CD8-positive, alpha-beta memory T cell (primary cell): ENCODE data around the gene PPP1R13L. TPM values are rescaled to one million over a fixed set of nuclear protein-coding genes. Genes with fewer than 3 reads are reported as not detected.
A peak's percentile ranks its signal among the peaks of the same experiment; 100 is the strongest.
"Not testable (repeated sequence)": the region's sequence is repeated elsewhere in the genome, so short reads cannot be mapped to it uniquely, and the experiment has no call there.

Source experiments
- CTCF ChIA-PET: fragments of 350-600 bp; sonication (Branson Sonifier 250); formaldehyde crosslinking; loops from one replicate; lab custom pipeline; 2021; ENCODE audit warnings: antibody characterized with exemption; lab: Charles Lee
- POLR2A ChIA-PET: fragments of 350-600 bp; sonication (Branson Sonifier 250); formaldehyde crosslinking; loops from one replicate; lab custom pipeline; 2021; ENCODE audit warnings: antibody characterized with exemption; lab: Charles Lee
- DNase-seq, 5 donors: peaks; one replicate each; pipeline versions ENCODE4 v3.0.0 to v3.0.0-alpha.2; 2020 to 2022; ENCODE audit warnings: mixed read lengths in 1 of 5
- H3K27ac ChIP-seq: one replicate; pipeline ENCODE4 v1.7.0; 2013; ENCODE audit warnings: low read depth, mild to moderate bottlenecking, low read length, moderate library complexity
- H3K27me3 ChIP-seq: 2 replicates; pipeline ENCODE4 v1.7.0; 2013; ENCODE audit warnings: low read length, mild to moderate bottlenecking; ENCODE audit not compliant: insufficient read depth, poor library complexity, severe bottlenecking
- H3K36me3 ChIP-seq: 2 replicates; pipeline ENCODE4 v1.7.0; 2013; ENCODE audit warnings: mild to moderate bottlenecking, low read length, moderate library complexity; ENCODE audit not compliant: insufficient read depth
- H3K4me1 ChIP-seq: 2 replicates; pipeline ENCODE4 v1.7.0; 2013; ENCODE audit warnings: mild to moderate bottlenecking, low read length, moderate library complexity; ENCODE audit not compliant: insufficient read depth
- H3K4me3 ChIP-seq: 2 replicates; pipeline ENCODE4 v1.7.0; 2013; ENCODE audit warnings: mild to moderate bottlenecking, low read length
- H3K9me3 ChIP-seq: 2 replicates; pipeline ENCODE4 v1.7.0; 2013; ENCODE audit warnings: mild to moderate bottlenecking, low read length
- H3K27ac Mint-ChIP-seq, 8 donors: one replicate each; pipeline ENCODE4 v1.8.0; 2020 to 2021; ENCODE audit warnings: mixed read lengths in 8 of 8, mild to moderate bottlenecking in 6 of 8, inconsistent platforms in 3 of 8, moderate library complexity in 3 of 8
- H3K27me3 Mint-ChIP-seq, 2 donors: one replicate each; pipeline ENCODE4 v1.8.0; 2020 to 2021; ENCODE audit warnings: mixed read lengths in 2 of 2, mild to moderate bottlenecking in 1 of 2, moderate library complexity in 1 of 2
- H3K36me3 Mint-ChIP-seq, 3 donors: one replicate each; pipeline ENCODE4 v1.8.0; 2020 to 2021; ENCODE audit warnings: mixed read lengths in 3 of 3, inconsistent platforms in 1 of 3, mild to moderate bottlenecking in 1 of 3
- H3K4me1 Mint-ChIP-seq, 3 donors: one replicate each; pipeline ENCODE4 v1.8.0; 2020 to 2021; ENCODE audit warnings: mixed read lengths in 3 of 3, inconsistent platforms in 1 of 3, mild to moderate bottlenecking in 1 of 3
- H3K4me3 Mint-ChIP-seq, 7 donors: one replicate each; pipeline ENCODE4 v1.8.0; 2020 to 2021; ENCODE audit warnings: mixed read lengths in 7 of 7, mild to moderate bottlenecking in 6 of 7, moderate library complexity in 4 of 7, inconsistent platforms in 2 of 7
- H3K9me3 Mint-ChIP-seq, 5 donors: one replicate each; pipeline ENCODE4 v1.8.0; 2020 to 2022; ENCODE audit warnings: mixed read lengths in 5 of 5, mild to moderate bottlenecking in 3 of 5, moderate library complexity in 2 of 5, inconsistent platforms in 1 of 5
- polyA plus RNA-seq: library from polyadenylated mRNA; unstranded; fragments of 300-500 nt; fragmentation: Illumina TruSeq; gene quantifications from one replicate; pipeline ENCODE4 v1.2.3, GENCODE V29; 2021
- total RNA-seq, 2 experiments: library from RNA; stranded (reverse); gene quantifications; one replicate each; pipeline ENCODE4 v1.2.3, GENCODE V29; 2021

Gene PPP1R13L
- total and polyA plus RNA-seq, 3 experiments from 2014 or later = 0.83 to 4.3 (median 3.9) TPM

GRCh38 chr19:45413497-45413896, 8.6 kb upstream of the PPP1R13L start:
- Histone ChIP-seq H3K4me3 (no peak overlapping the region), H3K4me1 (no peaks in the 10 kb centered on the region), H3K9me3 (no peaks in the 10 kb centered on the region), H3K27me3 (no peaks in the 10 kb centered on the region), H3K27ac (no peak overlapping the region), H3K36me3 (peaks cover 11% of the 10 kb centered on the region)
- ChIA-PET POLR2A (no interaction called here), CTCF (interaction anchor here (1.4 kb wide), 1 partner anchor 65 kb away, joined by 6 read pairs; no protein-coding TSS in a partner anchor)
- H3K27ac Mint-ChIP-seq = no peak overlapping the region
- H3K9me3 Mint-ChIP-seq = no peaks in the 10 kb centered on the region
- peaks cover 0 to 2% (median under 1%) of the 10 kb centered on the region in 3 donors for H3K4me1 Mint-ChIP-seq
- peaks cover 0 to 51% (median 10%) of the 10 kb centered on the region in 3 donors for H3K36me3 Mint-ChIP-seq
- no peaks in the 10 kb centered on the region for H3K27me3 Mint-ChIP-seq
- DNase-seq = no peak
- H3K4me3 Mint-ChIP-seq = peak overlapping the region in 1 of 7 donors; percentile 48

- H3K4me3 ChIP-seq, H3K9me3 ChIP-seq, H3K9me3 Mint-ChIP-seq, CTCF ChIA-PET, H3K27me3 Mint-ChIP-seq, H3K27me3 ChIP-seq, H3K4me1 ChIP-seq, DNase-seq, POLR2A ChIA-PET, H3K27ac ChIP-seq: not testable (repeated sequence)
- Mint-ChIP-seq H3K4me3 (peak overlapping the region in 1 of 7 donors; percentile 31), H3K36me3 (peaks cover 0 to 36% (median 8%) of the 10 kb centered on the region in 3 donors), H3K4me1 (peaks cover 14 to 21% (median 20%) of the 10 kb centered on the region in 3 donors), H3K27ac (peak overlapping the region in 2 of 8 donors; percentile 13 to 42)
- H3K36me3 ChIP-seq = peaks cover 11% of the 10 kb centered on the region
These were observed 5.5 kb upstream of the PPP1R13L start for GRCh38 chr19:45410330-45410729.

DNA sequence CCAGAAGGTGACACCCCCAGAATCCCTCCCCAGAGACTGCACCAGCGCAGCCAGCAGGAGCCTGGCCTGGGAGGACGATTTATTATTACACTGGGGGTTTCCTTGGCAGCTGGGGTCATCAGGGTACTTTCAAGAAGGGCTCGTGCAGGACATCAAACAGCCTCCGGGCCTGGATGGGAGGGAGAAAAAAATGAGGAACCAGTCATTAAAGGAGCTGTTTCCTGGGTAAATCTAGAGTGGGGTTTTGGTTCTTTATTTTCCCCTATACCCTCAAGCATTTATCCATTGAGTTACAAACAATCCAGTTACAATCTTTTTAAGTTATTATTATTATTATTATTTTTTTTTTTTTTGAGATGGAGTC, 4.7 kb upstream of the PPP1R13L start:
- H3K9me3 ChIP-seq = no peaks in the 10 kb centered on the region
- ChIA-PET CTCF (interaction anchor here (1.1 kb wide), 1 partner anchor 14 kb away, joined by 3 read pairs; the partner anchor contains the start of gene ERCC1), POLR2A (interaction anchor here (0.7 kb wide), 1 partner anchor 1190 kb away, joined by 3 read pairs; no protein-coding TSS in a partner anchor)
- H3K27ac ChIP-seq = no peak overlapping the region
- peaks cover 18% of the 10 kb centered on the region for H3K4me1 ChIP-seq
- DNase-seq = no peak
- Mint-ChIP-seq H3K27ac (no peak overlapping the region), H3K4me3 (no peak overlapping the region), H3K36me3 (peaks cover 0 to 33% (median 8%) of the 10 kb centered on the region in 3 donors), H3K4me1 (peaks cover 18 to 28% (median 24%) of the 10 kb centered on the region in 3 donors), H3K9me3 (no peaks in the 10 kb centered on the region), H3K27me3 (peaks cover 8 to 9% of the 10 kb centered on the region in 2 donors)
- peaks cover 7% of the 10 kb centered on the region for H3K27me3 ChIP-seq
- H3K36me3 ChIP-seq = peaks cover 10% of the 10 kb centered on the region
- no peak overlapping the region for H3K4me3 ChIP-seq

DNA sequence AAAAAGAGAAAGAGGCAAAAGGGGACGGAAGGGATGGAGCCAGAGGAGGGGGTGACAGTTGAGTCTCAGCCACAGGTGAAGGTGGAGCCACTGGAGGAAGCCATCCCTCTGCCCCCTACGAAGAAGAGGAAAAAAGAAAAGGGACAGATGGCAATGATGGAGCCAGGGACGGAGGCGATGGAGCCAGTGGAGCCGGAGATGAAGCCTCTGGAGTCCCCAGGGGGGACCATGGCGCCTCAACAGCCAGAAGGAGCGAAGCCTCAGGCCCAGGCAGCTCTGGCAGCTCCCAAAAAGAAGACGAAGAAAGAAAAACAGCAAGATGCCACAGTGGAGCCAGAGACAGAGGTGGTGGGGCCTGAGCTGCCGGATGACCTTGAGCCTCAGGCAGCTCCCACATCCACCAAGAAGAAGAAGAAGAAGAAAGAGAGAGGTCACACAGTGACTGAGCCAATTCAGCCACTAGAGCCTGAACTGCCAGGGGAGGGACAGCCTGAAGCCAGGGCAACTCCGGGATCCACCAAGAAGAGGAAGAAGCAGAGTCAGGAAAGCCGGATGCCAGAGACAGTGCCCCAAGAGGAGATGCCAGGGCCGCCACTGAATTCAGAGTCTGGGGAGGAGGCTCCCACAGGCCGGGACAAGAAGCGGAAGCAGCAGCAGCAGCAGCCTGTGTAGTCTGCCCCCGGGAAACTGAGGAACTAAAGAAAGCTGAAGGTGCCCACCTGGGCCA, 4.1 kb upstream of the PPP1R13L start:
- DNase-seq = no peak
- Mint-ChIP-seq H3K27ac (peak overlapping the region in 1 of 8 donors; percentile 55), H3K4me3 (no peak overlapping the region), H3K4me1 (peaks cover 23 to 34% (median 29%) of the 10 kb centered on the region in 3 donors), H3K36me3 (peaks cover 0 to 27% (median 8%) of the 10 kb centered on the region in 3 donors), H3K9me3 (no peaks in the 10 kb centered on the region), H3K27me3 (peaks cover 14 to 15% of the 10 kb centered on the region in 2 donors)
- Histone ChIP-seq H3K36me3 (peaks cover 6% of the 10 kb centered on the region), H3K27ac (no peak overlapping the region), H3K4me3 (no peak overlapping the region), H3K9me3 (no peaks in the 10 kb centered on the region), H3K4me1 (peaks cover 23% of the 10 kb centered on the region), H3K27me3 (peaks cover 12% of the 10 kb centered on the region)
- ChIA-PET POLR2A (interaction anchor here (0.7 kb wide), 1 partner anchor 1191 kb away, joined by 3 read pairs; no protein-coding TSS in a partner anchor), CTCF (interaction anchor here (1.1 kb wide), 1 partner anchor 14 kb away, joined by 3 read pairs; the partner anchor contains the start of gene ERCC1)

DNA sequence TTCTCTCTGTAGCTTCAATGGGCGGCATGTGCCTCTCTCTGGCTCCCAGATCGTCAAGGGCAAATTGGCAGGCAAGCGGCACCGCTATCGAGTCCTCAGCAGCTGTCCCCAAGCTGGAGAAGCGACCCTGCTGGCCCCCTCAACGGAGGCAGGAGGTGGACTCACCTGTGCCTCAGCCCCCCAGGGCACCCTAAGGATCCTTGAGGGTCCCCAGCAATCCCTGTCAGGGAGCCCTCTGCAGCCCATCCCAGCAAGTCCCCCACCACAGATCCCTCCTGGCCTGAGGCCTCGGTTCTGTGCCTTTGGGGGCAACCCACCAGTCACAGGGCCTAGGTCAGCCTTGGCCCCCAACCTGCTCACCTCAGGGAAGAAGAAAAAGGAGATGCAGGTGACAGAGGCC, 3.3 kb upstream of the PPP1R13L start:
- peak overlapping the region in 4 of 7 donors; percentile 28 to 50 (median 40) for H3K4me3 Mint-ChIP-seq
- no peak for DNase-seq
- Histone ChIP-seq H3K36me3 (no peaks in the 10 kb centered on the region), H3K9me3 (no peaks in the 10 kb centered on the region), H3K4me1 (peaks cover 26% of the 10 kb centered on the region), H3K4me3 (no peak overlapping the region), H3K27ac (no peak overlapping the region), H3K27me3 (peaks cover 20% of the 10 kb centered on the region)
- H3K27me3 Mint-ChIP-seq = peaks cover 22 to 23% of the 10 kb centered on the region in 2 donors
- ChIA-PET CTCF (interaction anchor here (1.3 kb wide), 1 partner anchor 70 kb away, joined by 5 read pairs; no protein-coding TSS in a partner anchor), POLR2A (no interaction called here)
- peaks cover 0 to 18% (median 1%) of the 10 kb centered on the region in 3 donors for H3K36me3 Mint-ChIP-seq
- no peak overlapping the region for H3K27ac Mint-ChIP-seq
- H3K4me1 Mint-ChIP-seq = peaks cover 25 to 41% (median 32%) of the 10 kb centered on the region in 3 donors
- H3K9me3 Mint-ChIP-seq = no peaks in the 10 kb centered on the region

- Histone ChIP-seq H3K27me3 (peaks cover 25% of the 10 kb centered on the region), H3K4me1 (peaks cover 26% of the 10 kb centered on the region)
- ChIA-PET CTCF (interaction anchor here (1.3 kb wide), 1 partner anchor 71 kb away, joined by 5 read pairs; no protein-coding TSS in a partner anchor), POLR2A (interaction anchor here (0.8 kb wide), 1 partner anchor 62 kb away, joined by 3 read pairs; no protein-coding TSS in a partner anchor)
- not testable (repeated sequence) for H3K9me3 ChIP-seq, H3K36me3 ChIP-seq, DNase-seq, H3K4me3 ChIP-seq, H3K9me3 Mint-ChIP-seq, H3K27ac ChIP-seq
- H3K36me3 Mint-ChIP-seq = peaks cover 0 to 16% (median 0%) of the 10 kb centered on the region in 3 donors
- H3K27me3 Mint-ChIP-seq = peaks cover 25 to 27% of the 10 kb centered on the region in 2 donors
- H3K4me3 Mint-ChIP-seq = peak overlapping the region in 5 of 7 donors; percentile 20 to 97 (median 41)
- peaks cover 25 to 41% (median 32%) of the 10 kb centered on the region in 3 donors for H3K4me1 Mint-ChIP-seq
- H3K27ac Mint-ChIP-seq = peak overlapping the region in 1 of 8 donors; percentile 82
These were observed 2.7 kb upstream of the PPP1R13L start for GRCh38 chr19:45407585-45407984.

- ChIA-PET POLR2A (interaction anchor here (0.8 kb wide), 1 partner anchor 62 kb away, joined by 3 read pairs; no protein-coding TSS in a partner anchor), CTCF (no interaction called here)
- peak overlapping the region; percentile 64 for H3K4me3 ChIP-seq
- H3K4me1 Mint-ChIP-seq = peaks cover 25 to 44% (median 32%) of the 10 kb centered on the region in 3 donors
- H3K27ac ChIP-seq = peak overlapping the region; percentile 86
- H3K27me3 Mint-ChIP-seq = peaks cover 26 to 30% of the 10 kb centered on the region in 2 donors
- H3K27ac Mint-ChIP-seq = peak overlapping the region in 5 of 8 donors; percentile 29 to 83 (median 38)
- H3K9me3 Mint-ChIP-seq = no peaks in the 10 kb centered on the region
- no peak for DNase-seq
- peaks cover 0 to 12% (median 0%) of the 10 kb centered on the region in 3 donors for H3K36me3 Mint-ChIP-seq
- no peaks in the 10 kb centered on the region for H3K9me3 ChIP-seq
- no peaks in the 10 kb centered on the region for H3K36me3 ChIP-seq
- H3K4me1 ChIP-seq = peaks cover 26% of the 10 kb centered on the region
- peaks cover 26% of the 10 kb centered on the region for H3K27me3 ChIP-seq
- peak overlapping the region; percentile 85 to 97 (median 96) for H3K4me3 Mint-ChIP-seq
These were observed 2.2 kb upstream of the PPP1R13L start for GRCh38 chr19:45407091-45407375.
